ENCODE data around the gene LRRC49.
A peak's percentile ranks its signal among the peaks of the same experiment; 100 is the strongest.
"Not testable (repeated sequence)": the region's sequence is repeated elsewhere in the genome, so short reads cannot be mapped to it uniquely, and the experiment has no call there.

Gene LRRC49

GRCh38 chr15:70920981-70921696 lies 28.5 kb downstream of the LRRC49 start:
- DNase-seq, result no peak

- no peak for DNase-seq
Measured at GRCh38 chr15:70922119-70922518, 29.5 kb downstream of the LRRC49 start.

GRCh38 chr15:70923311-70924080 lies 30.9 kb downstream of the LRRC49 start:
- DNase-seq, result no peak

- not testable (repeated sequence) for DNase-seq
Measured at GRCh38 chr15:70926914-70927313, 34.3 kb downstream of the LRRC49 start.

- no peak for DNase-seq
Measured at GRCh38 chr15:70931821-70932220, 39.2 kb downstream of the LRRC49 start.

GRCh38 chr15:70932397-70932796 lies 39.8 kb downstream of the LRRC49 start:
- DNase-seq, result no peak

GRCh38 chr15:70933411-70933810 lies 40.8 kb downstream of the LRRC49 start:
- no peak for DNase-seq

GRCh38 chr15:70935631-70936030 lies 43.0 kb downstream of the LRRC49 start:
- no peak for DNase-seq

GRCh38 chr15:70936326-70936725 lies 43.7 kb downstream of the LRRC49 start:
- peak in 1 of 56 donors; percentile 8 for DNase-seq

GRCh38 chr15:70943285-70943684 lies 50.7 kb downstream of the LRRC49 start:
- not testable (repeated sequence) for DNase-seq

- DNase-seq, result no peak
Measured at GRCh38 chr15:70947351-70948335, 55.0 kb downstream of the LRRC49 start.

GRCh38 chr15:70950953-70951352 lies 58.3 kb downstream of the LRRC49 start:
- no peak for DNase-seq

- DNase-seq, result no peak
Measured at GRCh38 chr15:70954171-70954570, 61.5 kb downstream of the LRRC49 start.

- no peak for DNase-seq
Measured at GRCh38 chr15:70954733-70955132, 62.1 kb downstream of the LRRC49 start.

- DNase-seq, result no peak
Measured at GRCh38 chr15:70955151-70955550, 62.5 kb downstream of the LRRC49 start.

- DNase-seq, result no peak
Measured at GRCh38 chr15:70956201-70956995, 63.8 kb downstream of the LRRC49 start.

- DNase-seq, result no peak
Measured at GRCh38 chr15:70962084-70962483, 69.5 kb downstream of the LRRC49 start.

GRCh38 chr15:70963199-70963598 lies 70.6 kb downstream of the LRRC49 start:
- DNase-seq, result no peak

GRCh38 chr15:70964058-70964457 lies 71.4 kb downstream of the LRRC49 start:
- no peak for DNase-seq

- no peak for DNase-seq
Measured at GRCh38 chr15:70964686-70965085, 72.1 kb downstream of the LRRC49 start.

GRCh38 chr15:70967646-70968045 lies 75.0 kb downstream of the LRRC49 start:
- no peak for DNase-seq

Data from nucleus accumbens (tissue), 56 donors.